Measurements from ENCODE around the gene S100A16.

- no peak for TF ChIP-seq POLR2AphosphoS5 (IDR thresholded peaks at IDR 0.05)
- no peak for TF ChIP-seq CTCF (IDR thresholded peaks at IDR 0.05)
These were observed 13.1 kb downstream of the S100A16 start for GRCh38 chr1:153599847-153600246.
